HepG2 (cell line): ENCODE data around the gene CLIC1. TPM values are rescaled to one million over a fixed set of nuclear protein-coding genes. Genes with fewer than 3 reads are reported as not detected.

Source experiments
- HOXA9 ChIP-seq: sonication (generic); formaldehyde crosslinking; IDR thresholded peaks from 2 replicates; pipeline ENCODE4 v1.8.1; 2022; ENCODE audit warnings: missing genetic modification reagents, mild to moderate bottlenecking, moderate library complexity, borderline replicate concordance
- NR2F6 ChIP-seq, 2 experiments: IDR thresholded peaks; 2 replicates each; pipeline ENCODE4 v1.6.1; 2016; ENCODE audit warnings: antibody characterized with exemption in 1 of 2, mild to moderate bottlenecking in 1 of 2
- XBP1 ChIP-seq: sonication (generic); formaldehyde crosslinking; IDR thresholded peaks from 2 replicates; pipeline ENCODE4 v1.5.0; 2020; ENCODE audit warnings: missing genetic modification reagents
- ZFP36L2 ChIP-seq: sonication (generic); formaldehyde crosslinking; IDR thresholded peaks from 2 replicates; pipeline ENCODE4 v1.4.0; 2020; ENCODE audit warnings: missing genetic modification reagents
- ZNF720 ChIP-seq: sonication (generic); formaldehyde crosslinking; IDR thresholded peaks from 2 replicates; pipeline ENCODE4 v1.4.0; 2020; ENCODE audit warnings: missing genetic modification reagents
- polyA plus RNA-seq, 8 experiments: library from polyadenylated mRNA; depleted of rRNA in 3 of 8; stranded (reverse) in 7 of 8; unstranded in 1 of 8; fragments of >200 nt; fragmentation: Illumina TruSeq in 4 of 8; extraction: Trizol in 4 of 8; gene quantifications; 2 replicates each; pipeline versions ENCODE4 v1.2.1 to v1.2.3, GENCODE V29; 2011 to 2016; ENCODE audit warnings: low read depth in 4 of 8, missing spikeins in 1 of 8, mixed read lengths in 1 of 8; ENCODE audit not compliant: insufficient read depth in 1 of 8
- total RNA-seq, 5 experiments: library from RNA; depleted of rRNA; stranded (reverse); fragments of >200 nt; fragmentation: Illumina TruSeq; extraction: Trizol; gene quantifications; 2 replicates each; pipeline ENCODE4 v1.2.3, GENCODE V29; 2016; ENCODE audit warnings: low read depth in 1 of 5
- TF ChIP-seq, protein P1 (sequence below): sonication (generic); formaldehyde crosslinking; IDR thresholded peaks from one replicate; pipeline ENCODE4 v1.5.1; 2020; ENCODE audit warnings: mild to moderate bottlenecking, missing genetic modification reagents; ENCODE audit errors: not compliant biosample characterization
- TF ChIP-seq, protein P2 (sequence below): sonication (generic); formaldehyde crosslinking; IDR thresholded peaks from 2 replicates; pipeline ENCODE4 v1.4.0; 2020; ENCODE audit warnings: mild to moderate bottlenecking, missing genetic modification reagents
- TF ChIP-seq, protein P3 (sequence below), 2 experiments: IDR thresholded peaks; 2 replicates each; pipeline ENCODE4 v1.6.1; 2011 to 2012; ENCODE audit warnings: low read length in 2 of 2, borderline replicate concordance in 1 of 2, low read depth in 1 of 2, mild to moderate bottlenecking in 1 of 2, moderate library complexity in 1 of 2

Gene CLIC1
- total and polyA plus RNA-seq, 2 of the 13 experiments (the other 11 are each of a cell fraction or from before 2014, with no cell fraction given), result 602 to 891 TPM

GRCh38 chr6:31705931-31706330 lies 30.4 kb downstream of the CLIC1 start (continued):
- TF ChIP-seq NR2F6 (IDR thresholded peaks at IDR 0.05) (no peak), NR2F6 (CRISPR knock-in tag; IDR thresholded peaks at IDR 0.05) (no peak), ZFP36L2 (CRISPR knock-in tag) (no peak), XBP1 (CRISPR knock-in tag) (no peak), ZNF720 (CRISPR knock-in tag) (no peak), HOXA9 (CRISPR knock-in tag) (no peak)
- TF ChIP-seq, protein P1, sequence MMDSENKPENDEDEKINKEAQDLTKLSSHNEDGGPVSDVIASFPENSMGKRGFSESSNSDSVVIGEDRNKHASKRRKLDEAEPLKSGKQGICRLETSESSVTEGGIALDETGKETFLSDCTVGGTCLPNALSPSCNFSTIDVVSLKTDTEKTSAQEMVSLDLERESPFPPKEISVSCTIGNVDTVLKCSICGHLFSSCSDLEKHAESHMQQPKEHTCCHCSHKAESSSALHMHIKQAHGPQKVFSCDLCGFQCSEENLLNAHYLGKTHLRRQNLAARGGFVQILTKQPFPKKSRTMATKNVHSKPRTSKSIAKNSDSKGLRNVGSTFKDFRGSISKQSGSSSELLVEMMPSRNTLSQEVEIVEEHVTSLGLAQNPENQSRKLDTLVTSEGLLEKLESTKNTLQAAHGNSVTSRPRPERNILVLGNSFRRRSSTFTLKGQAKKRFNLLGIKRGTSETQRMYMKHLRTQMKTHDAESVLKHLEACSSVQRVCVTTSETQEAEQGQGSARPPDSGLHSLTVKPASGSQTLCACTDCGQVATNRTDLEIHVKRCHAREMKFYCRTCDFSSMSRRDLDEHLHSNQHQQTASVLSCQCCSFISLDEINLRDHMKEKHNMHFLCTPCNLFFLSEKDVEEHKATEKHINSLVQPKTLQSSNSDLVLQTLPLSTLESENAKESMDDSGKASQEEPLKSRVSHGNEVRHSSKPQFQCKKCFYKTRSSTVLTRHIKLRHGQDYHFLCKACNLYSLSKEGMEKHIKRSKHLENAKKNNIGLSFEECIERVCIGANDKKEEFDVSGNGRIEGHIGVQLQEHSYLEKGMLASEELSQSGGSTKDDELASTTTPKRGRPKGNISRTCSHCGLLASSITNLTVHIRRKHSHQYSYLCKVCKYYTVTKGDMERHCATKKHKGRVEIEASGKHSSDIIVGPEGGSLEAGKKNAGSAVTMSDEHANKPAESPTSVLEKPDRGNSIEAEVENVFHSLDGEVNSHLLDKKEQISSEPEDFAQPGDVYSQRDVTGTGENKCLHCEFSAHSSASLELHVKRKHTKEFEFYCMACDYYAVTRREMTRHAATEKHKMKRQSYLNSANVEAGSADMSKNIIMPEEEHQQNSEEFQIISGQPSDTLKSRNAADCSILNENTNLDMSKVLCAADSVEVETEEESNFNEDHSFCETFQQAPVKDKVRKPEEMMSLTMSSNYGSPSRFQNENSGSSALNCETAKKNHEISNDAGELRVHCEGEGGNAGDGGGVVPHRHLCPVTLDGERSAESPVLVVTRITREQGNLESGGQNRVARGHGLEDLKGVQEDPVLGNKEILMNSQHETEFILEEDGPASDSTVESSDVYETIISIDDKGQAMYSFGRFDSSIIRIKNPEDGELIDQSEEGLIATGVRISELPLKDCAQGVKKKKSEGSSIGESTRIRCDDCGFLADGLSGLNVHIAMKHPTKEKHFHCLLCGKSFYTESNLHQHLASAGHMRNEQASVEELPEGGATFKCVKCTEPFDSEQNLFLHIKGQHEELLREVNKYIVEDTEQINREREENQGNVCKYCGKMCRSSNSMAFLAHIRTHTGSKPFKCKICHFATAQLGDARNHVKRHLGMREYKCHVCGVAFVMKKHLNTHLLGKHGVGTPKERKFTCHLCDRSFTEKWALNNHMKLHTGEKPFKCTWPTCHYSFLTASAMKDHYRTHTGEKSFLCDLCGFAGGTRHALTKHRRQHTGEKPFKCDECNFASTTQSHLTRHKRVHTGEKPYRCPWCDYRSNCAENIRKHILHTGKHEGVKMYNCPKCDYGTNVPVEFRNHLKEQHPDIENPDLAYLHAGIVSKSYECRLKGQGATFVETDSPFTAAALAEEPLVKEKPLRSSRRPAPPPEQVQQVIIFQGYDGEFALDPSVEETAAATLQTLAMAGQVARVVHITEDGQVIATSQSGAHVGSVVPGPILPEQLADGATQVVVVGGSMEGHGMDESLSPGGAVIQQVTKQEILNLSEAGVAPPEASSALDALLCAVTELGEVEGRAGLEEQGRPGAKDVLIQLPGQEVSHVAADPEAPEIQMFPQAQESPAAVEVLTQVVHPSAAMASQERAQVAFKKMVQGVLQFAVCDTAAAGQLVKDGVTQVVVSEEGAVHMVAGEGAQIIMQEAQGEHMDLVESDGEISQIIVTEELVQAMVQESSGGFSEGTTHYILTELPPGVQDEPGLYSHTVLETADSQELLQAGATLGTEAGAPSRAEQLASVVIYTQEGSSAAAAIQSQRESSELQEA, result no peak
- TF ChIP-seq, protein P2, sequence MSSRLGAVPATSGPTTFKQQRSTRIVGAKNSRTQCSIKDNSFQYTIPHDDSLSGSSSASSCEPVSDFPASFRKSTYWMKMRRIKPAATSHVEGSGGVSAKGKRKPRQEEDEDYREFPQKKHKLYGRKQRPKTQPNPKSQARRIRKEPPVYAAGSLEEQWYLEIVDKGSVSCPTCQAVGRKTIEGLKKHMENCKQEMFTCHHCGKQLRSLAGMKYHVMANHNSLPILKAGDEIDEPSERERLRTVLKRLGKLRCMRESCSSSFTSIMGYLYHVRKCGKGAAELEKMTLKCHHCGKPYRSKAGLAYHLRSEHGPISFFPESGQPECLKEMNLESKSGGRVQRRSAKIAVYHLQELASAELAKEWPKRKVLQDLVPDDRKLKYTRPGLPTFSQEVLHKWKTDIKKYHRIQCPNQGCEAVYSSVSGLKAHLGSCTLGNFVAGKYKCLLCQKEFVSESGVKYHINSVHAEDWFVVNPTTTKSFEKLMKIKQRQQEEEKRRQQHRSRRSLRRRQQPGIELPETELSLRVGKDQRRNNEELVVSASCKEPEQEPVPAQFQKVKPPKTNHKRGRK (CRISPR knock-in tag), result no peak
- TF ChIP-seq, protein P3, sequence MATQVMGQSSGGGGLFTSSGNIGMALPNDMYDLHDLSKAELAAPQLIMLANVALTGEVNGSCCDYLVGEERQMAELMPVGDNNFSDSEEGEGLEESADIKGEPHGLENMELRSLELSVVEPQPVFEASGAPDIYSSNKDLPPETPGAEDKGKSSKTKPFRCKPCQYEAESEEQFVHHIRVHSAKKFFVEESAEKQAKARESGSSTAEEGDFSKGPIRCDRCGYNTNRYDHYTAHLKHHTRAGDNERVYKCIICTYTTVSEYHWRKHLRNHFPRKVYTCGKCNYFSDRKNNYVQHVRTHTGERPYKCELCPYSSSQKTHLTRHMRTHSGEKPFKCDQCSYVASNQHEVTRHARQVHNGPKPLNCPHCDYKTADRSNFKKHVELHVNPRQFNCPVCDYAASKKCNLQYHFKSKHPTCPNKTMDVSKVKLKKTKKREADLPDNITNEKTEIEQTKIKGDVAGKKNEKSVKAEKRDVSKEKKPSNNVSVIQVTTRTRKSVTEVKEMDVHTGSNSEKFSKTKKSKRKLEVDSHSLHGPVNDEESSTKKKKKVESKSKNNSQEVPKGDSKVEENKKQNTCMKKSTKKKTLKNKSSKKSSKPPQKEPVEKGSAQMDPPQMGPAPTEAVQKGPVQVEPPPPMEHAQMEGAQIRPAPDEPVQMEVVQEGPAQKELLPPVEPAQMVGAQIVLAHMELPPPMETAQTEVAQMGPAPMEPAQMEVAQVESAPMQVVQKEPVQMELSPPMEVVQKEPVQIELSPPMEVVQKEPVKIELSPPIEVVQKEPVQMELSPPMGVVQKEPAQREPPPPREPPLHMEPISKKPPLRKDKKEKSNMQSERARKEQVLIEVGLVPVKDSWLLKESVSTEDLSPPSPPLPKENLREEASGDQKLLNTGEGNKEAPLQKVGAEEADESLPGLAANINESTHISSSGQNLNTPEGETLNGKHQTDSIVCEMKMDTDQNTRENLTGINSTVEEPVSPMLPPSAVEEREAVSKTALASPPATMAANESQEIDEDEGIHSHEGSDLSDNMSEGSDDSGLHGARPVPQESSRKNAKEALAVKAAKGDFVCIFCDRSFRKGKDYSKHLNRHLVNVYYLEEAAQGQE (IDR thresholded peaks at IDR 0.05; ENCODE audit: borderline replicate concordance in 1 of 2, low read depth in 1 of 2, low read length in 2 of 2), result no peak
